ENCODE data around the gene NME8. TPM values are rescaled to one million over a fixed set of nuclear protein-coding genes. Genes with fewer than 3 reads are reported as not detected.
"Not testable (repeated sequence)": the region's sequence is repeated elsewhere in the genome, so short reads cannot be mapped to it uniquely, and the experiment has no call there.

NME8 gene, protein sequence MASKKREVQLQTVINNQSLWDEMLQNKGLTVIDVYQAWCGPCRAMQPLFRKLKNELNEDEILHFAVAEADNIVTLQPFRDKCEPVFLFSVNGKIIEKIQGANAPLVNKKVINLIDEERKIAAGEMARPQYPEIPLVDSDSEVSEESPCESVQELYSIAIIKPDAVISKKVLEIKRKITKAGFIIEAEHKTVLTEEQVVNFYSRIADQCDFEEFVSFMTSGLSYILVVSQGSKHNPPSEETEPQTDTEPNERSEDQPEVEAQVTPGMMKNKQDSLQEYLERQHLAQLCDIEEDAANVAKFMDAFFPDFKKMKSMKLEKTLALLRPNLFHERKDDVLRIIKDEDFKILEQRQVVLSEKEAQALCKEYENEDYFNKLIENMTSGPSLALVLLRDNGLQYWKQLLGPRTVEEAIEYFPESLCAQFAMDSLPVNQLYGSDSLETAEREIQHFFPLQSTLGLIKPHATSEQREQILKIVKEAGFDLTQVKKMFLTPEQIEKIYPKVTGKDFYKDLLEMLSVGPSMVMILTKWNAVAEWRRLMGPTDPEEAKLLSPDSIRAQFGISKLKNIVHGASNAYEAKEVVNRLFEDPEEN
- total RNA-seq, result under 1 TPM in 1 of 4 donors, not detected in 3; 0.72 TPM

DNA sequence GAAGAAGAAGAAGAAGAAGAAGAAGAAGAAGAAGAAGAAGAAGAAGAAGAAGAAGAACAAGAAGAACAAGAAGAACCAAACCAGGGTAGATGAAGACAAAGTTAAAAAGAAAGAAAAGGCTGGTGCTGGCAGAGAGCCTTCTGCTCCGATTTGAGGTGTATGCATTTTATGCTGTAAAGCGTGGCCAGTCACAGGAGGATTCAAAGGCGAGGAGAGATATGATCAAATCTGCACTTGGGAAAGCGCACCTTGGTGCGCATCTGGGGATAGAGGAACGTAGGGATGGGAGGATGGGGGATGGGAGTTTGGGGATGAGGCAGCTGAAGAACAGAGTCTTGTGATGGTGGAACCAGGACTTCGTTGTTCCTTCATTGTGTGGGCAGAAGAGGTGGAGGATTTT is at the start of gene NME8:
Gene NME8 (plus strand): TSS at position 301 of the 400 bp plus-strand sequence. CDS start 1,670 bp downstream, outside the sequence.
- no peak for ATAC-seq (ENCODE audit: low FRiP score)
- DNase-seq (ENCODE audit: low spot score), result no peak

DNA sequence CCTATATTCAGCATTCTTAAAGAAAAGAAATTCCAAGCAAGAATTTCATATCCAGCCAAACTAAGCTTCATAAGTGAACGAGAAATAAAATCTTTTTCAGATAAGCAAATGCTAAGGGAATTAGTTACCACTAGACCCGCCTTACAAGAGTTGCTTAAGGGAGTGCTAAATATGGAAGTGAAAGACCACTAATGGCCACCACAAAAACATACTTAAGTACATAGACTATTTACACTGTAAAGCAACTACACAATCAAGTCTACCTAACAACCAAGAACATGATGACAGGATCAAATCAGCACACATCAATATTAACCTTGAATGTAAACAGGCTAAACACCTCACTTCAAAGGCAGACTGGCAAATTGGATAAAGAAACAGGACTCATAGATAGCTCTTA is 42.2 kb upstream of the NME8 start:
- ATAC-seq (ENCODE audit: low FRiP score), result no peak

More for the DNA sequence above, at the start of gene NME8:
- TF ChIP-seq, protein P1, sequence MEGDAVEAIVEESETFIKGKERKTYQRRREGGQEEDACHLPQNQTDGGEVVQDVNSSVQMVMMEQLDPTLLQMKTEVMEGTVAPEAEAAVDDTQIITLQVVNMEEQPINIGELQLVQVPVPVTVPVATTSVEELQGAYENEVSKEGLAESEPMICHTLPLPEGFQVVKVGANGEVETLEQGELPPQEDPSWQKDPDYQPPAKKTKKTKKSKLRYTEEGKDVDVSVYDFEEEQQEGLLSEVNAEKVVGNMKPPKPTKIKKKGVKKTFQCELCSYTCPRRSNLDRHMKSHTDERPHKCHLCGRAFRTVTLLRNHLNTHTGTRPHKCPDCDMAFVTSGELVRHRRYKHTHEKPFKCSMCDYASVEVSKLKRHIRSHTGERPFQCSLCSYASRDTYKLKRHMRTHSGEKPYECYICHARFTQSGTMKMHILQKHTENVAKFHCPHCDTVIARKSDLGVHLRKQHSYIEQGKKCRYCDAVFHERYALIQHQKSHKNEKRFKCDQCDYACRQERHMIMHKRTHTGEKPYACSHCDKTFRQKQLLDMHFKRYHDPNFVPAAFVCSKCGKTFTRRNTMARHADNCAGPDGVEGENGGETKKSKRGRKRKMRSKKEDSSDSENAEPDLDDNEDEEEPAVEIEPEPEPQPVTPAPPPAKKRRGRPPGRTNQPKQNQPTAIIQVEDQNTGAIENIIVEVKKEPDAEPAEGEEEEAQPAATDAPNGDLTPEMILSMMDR (IDR thresholded peaks at IDR 0.05), result no peak

DNA sequence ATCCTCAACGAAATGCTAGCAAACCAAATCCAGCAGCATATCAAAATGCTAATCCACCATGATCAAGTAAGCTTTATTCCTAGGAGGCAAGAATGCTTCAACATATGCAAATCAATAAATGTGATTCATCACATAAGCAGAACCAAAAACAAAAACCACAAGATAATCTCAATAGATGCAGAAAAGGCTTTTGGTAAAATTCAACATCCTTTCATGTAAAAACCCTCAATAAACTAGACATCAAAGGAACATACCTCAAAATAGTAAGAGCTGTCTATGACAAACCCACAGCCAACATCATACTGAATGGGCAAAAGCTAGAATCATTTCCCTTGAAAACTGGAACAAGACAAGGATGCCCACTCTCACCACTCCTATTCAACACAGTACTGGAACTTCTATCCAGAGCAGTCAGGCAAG is 36.2 kb upstream of the NME8 start:
- ATAC-seq (ENCODE audit: low FRiP score); DNase-seq (ENCODE audit: low spot score): not testable (repeated sequence)

More for the DNA sequence above, 42.2 kb upstream of the NME8 start:
- TF ChIP-seq, protein P1 (IDR thresholded peaks at IDR 0.05), result no peak
- DNase-seq (ENCODE audit: low spot score), result no peak

DNA sequence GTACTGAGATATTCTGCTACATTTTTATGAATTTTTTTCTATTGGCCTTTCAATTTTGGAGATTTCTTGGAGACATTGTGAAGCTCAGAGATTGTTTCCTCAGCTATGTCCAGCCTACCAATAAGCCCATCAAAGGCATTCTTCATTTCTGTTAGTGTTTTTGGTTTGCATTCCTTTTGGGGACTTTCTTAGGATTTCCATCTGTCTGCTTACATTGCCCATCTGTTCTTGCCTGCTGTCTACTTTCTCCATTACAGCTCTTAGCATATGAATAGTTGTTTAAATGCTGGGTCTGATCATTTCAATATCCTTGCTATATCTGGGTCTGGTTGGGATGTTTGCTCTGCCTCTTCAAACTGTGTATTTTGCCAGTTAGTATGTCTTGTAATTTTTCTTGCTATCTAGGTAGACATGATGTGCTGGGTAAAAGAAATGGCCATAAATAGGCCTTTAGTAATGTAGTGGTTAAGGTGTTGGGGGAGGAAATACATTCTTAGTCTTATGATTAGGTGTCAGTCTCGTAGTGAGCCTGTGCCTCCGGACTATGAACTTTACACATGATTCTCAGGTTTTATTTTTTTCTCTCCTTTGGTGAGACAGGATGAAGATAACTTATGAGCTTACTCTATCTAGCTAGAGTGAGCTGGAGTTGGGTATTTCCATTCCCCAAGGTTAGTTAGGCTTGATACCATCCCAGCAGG is 32.6 kb upstream of the NME8 start:
- TF ChIP-seq, protein P1 (IDR thresholded peaks at IDR 0.05), result no peak

DNA sequence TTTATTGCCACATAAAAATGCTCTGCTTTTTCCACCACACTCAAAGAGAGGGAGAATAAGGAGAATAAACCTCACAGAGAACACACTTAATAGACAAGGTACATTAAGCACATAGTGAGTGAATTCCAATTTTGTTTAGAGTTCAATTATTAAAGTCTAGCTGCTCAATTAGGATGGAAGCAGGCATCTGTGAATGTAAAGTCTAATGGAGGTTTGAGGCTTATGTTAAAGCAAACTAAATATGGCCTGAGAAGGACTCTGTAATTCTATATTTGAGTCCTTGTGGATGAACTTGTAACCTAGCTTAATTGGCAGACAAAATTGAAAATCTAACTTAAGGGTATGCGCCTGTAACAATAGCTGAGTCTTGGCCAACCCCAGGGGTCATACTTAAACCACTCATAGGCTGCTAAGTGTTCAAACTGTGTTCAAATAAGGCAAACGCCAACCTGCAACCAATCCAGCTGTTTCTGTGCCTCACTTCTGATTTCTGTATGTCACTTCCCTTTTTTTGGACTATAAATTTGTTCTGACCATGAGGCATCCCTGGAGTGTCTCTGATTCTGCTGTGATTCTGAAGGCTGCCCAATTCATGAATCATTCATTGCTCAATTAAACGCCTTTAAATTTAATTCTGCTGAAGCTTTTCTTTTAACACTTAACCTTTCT is 31.3 kb upstream of the NME8 start:
- no peak for DNase-seq (ENCODE audit: low spot score)
- TF ChIP-seq, protein P1 (IDR thresholded peaks at IDR 0.05), result no peak
- ATAC-seq (ENCODE audit: low FRiP score), result no peak

More for the DNA sequence above, 32.6 kb upstream of the NME8 start:
- ATAC-seq (ENCODE audit: low FRiP score) (no peak), DNase-seq (ENCODE audit: low spot score) (no peak)

DNA sequence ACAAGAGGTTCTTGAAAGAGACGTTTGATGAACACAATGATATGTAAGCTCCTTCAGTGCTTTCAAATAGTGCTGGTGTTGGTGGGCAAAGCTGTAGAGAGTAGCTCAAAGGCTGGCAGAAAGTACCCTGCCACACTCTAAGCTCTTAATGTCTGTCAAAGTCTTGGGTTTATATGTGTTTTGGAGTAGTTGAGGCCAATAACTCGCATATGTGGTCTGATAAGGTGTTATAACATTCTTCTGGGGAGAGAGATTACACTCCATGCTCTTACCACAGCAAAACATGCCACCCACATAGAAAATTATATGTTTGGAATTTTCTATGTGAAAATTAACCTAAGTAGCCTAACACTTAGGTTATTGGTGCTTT is 30.8 kb upstream of the NME8 start:
- no peak for DNase-seq (ENCODE audit: low spot score)
- TF ChIP-seq, protein P1 (IDR thresholded peaks at IDR 0.05), result no peak
- ATAC-seq (ENCODE audit: low FRiP score), result no peak

All from omental fat pad (tissue), 4 donors.